ENCODE data around the gene GET3. TPM values are rescaled to one million over a fixed set of nuclear protein-coding genes. Genes with fewer than 3 reads are reported as not detected.
"Not testable (repeated sequence)": the region's sequence is repeated elsewhere in the genome, so short reads cannot be mapped to it uniquely, and the experiment has no call there.

Gene GET3
- total RNA-seq, 1 experiment from 2014 or later = 263 TPM

- DNase-seq (ENCODE audit: low spot score); in situ Hi-C loops (cut with HindIII; ENCODE audit: low sequenced_read_pairs): not testable (repeated sequence)
Observed at GRCh38 chr19:12712077-12712476, 25.2 kb upstream of the GET3 start.

- in situ Hi-C loops (cut with HindIII; ENCODE audit: low sequenced_read_pairs); DNase-seq (ENCODE audit: low spot score): not testable (repeated sequence)
Observed at GRCh38 chr19:12713304-12713703, 24.0 kb upstream of the GET3 start.

GRCh38 chr19:12715102-12715501, 22.2 kb upstream of the GET3 start:
- no peak for DNase-seq (ENCODE audit: low spot score)
- in situ Hi-C loops (cut with HindIII; ENCODE audit: low sequenced_read_pairs) = no loop called here

- in situ Hi-C loops (cut with HindIII; ENCODE audit: low sequenced_read_pairs) = no loop called here
- DNase-seq (ENCODE audit: low spot score) = no peak
Observed at GRCh38 chr19:12715929-12716328, 21.4 kb upstream of the GET3 start.

- in situ Hi-C loops (cut with HindIII; ENCODE audit: low sequenced_read_pairs) = no loop called here
- DNase-seq (ENCODE audit: low spot score) = no peak
Observed at GRCh38 chr19:12720296-12720695, 17.0 kb upstream of the GET3 start.

GRCh38 chr19:12720851-12721655, 16.2 kb upstream of the GET3 start:
- in situ Hi-C loops (cut with HindIII; ENCODE audit: low sequenced_read_pairs) = no loop called here
- DNase-seq (ENCODE audit: low spot score) = no peak

- in situ Hi-C loops (cut with HindIII; ENCODE audit: low sequenced_read_pairs) = no loop called here
- DNase-seq (ENCODE audit: low spot score) = peak; percentile 49
Observed at GRCh38 chr19:12721656-12722565, 15.4 kb upstream of the GET3 start.

GRCh38 chr19:12722566-12723380, 14.5 kb upstream of the GET3 start:
- in situ Hi-C loops (cut with HindIII; ENCODE audit: low sequenced_read_pairs) = no loop called here
- peak; percentile 99 for DNase-seq (ENCODE audit: low spot score)

GRCh38 chr19:12723381-12723640, 14.0 kb upstream of the GET3 start:
- no peak for DNase-seq (ENCODE audit: low spot score)
- in situ Hi-C loops (cut with HindIII; ENCODE audit: low sequenced_read_pairs) = no loop called here

GRCh38 chr19:12723641-12724426, 13.5 kb upstream of the GET3 start, which contains the start of gene TNPO2:
Gene TNPO2 (minus strand): TSS chr19:12723932. CDS start chr19:12720977, 2,955 bp downstream.
- in situ Hi-C loops (cut with HindIII; ENCODE audit: low sequenced_read_pairs) = no loop called here
- peak; percentile 83 for DNase-seq (ENCODE audit: low spot score)

GRCh38 chr19:12725612-12726011, 11.7 kb upstream of the GET3 start:
- not testable (repeated sequence) for DNase-seq (ENCODE audit: low spot score)

GRCh38 chr19:12726988-12727316, 10.3 kb upstream of the GET3 start:
- DNase-seq (ENCODE audit: low spot score) = no peak
- in situ Hi-C loops (cut with HindIII; ENCODE audit: low sequenced_read_pairs) = no loop called here

More at GRCh38 chr19:12725612-12726011, 11.7 kb upstream of the GET3 start:
- in situ Hi-C loops (cut with HindIII; ENCODE audit: low sequenced_read_pairs) = not testable (repeated sequence)

- DNase-seq (ENCODE audit: low spot score) = no peak
- in situ Hi-C loops (cut with HindIII; ENCODE audit: low sequenced_read_pairs) = no loop called here
Observed at GRCh38 chr19:12727745-12728433, 9.4 kb upstream of the GET3 start.

GRCh38 chr19:12730064-12730463, 7.2 kb upstream of the GET3 start:
- no peak for DNase-seq (ENCODE audit: low spot score)
- in situ Hi-C loops (cut with HindIII; ENCODE audit: low sequenced_read_pairs) = no loop called here

- in situ Hi-C loops (cut with HindIII; ENCODE audit: low sequenced_read_pairs) = no loop called here
Observed at GRCh38 chr19:12731337-12731736, 6.0 kb upstream of the GET3 start.

GRCh38 chr19:12733369-12734214, 3.7 kb upstream of the GET3 start:
- in situ Hi-C loops (cut with HindIII; ENCODE audit: low sequenced_read_pairs) = no loop called here
- DNase-seq (ENCODE audit: low spot score) = no peak

More at GRCh38 chr19:12731337-12731736, 6.0 kb upstream of the GET3 start:
- no peak for DNase-seq (ENCODE audit: low spot score)

GRCh38 chr19:12737835-12738351, 596 bp downstream of the GET3 start:
- in situ Hi-C loops (cut with HindIII; ENCODE audit: low sequenced_read_pairs) = no loop called here
- DNase-seq (ENCODE audit: low spot score) = no peak
